ENCODE measurements around the gene SS18L1. TPM values are rescaled to one million over a fixed set of nuclear protein-coding genes. Genes with fewer than 3 reads are reported as not detected.

The SS18L1 gene
- total RNA-seq, 1 experiment from 2014 or later: 28.1 TPM

GRCh38 chr20:62208061-62208794 is 64.7 kb downstream of the SS18L1 start:
- Histone ChIP-seq H3K36me3 (ENCODE audit: control insufficient read depth in 1 of 2, insufficient read depth in 2 of 2, low read length in 2 of 2) (peaks cover 0 to 3% of the 10 kb centered on the region in 2 experiments; a peak in 2 of 4 replicates), H3K9ac (ENCODE audit: low read length) (no peak overlapping the region), H3K27ac (ENCODE audit: low read depth, low read length) (no peak overlapping the region), H3K4me3 (replicated peaks in 1 of 2; ENCODE audit: low read depth in 1 of 2, low read length in 2 of 2) (no peak overlapping the region), H3K27me3 (ENCODE audit: insufficient read depth, low read length) (no peaks in the 10 kb centered on the region), H3K79me2 (ENCODE audit: insufficient read depth, low read length) (no peaks in the 10 kb centered on the region), H3K9me2 (ENCODE audit: insufficient read depth) (no peaks in the 10 kb centered on the region), H3K4me1 (ENCODE audit: control insufficient read depth in 1 of 2, insufficient read depth in 2 of 2, low read length in 2 of 2) (peaks cover 0 to 5% of the 10 kb centered on the region in 2 experiments; a peak in 1 of 4 replicates), H3K4me2 (ENCODE audit: low read length) (no peak overlapping the region), H2AFZ (ENCODE audit: low read depth, low read length, poor library complexity, severe bottlenecking) (no peak overlapping the region), H4K20me1 (ENCODE audit: insufficient read depth) (no peaks in the 10 kb centered on the region), H3K9me3 (ENCODE audit: control insufficient read depth in 1 of 2, insufficient read depth in 1 of 2, low read depth in 1 of 2, low read length in 2 of 2) (no peaks in the 10 kb centered on the region)
- CTCF ChIA-PET: no interaction called here
- RAD21 ChIA-PET (ENCODE audit: low non-redundant PET in 1 of 2, low total read pairs in 2 of 2, uncharacterized antibody in 2 of 2, unreplicated experiment in 2 of 2): no interaction called here
- intact Hi-C loops (cut with micrococcal nuclease): no loop called here
- no peak for TF ChIP-seq YY1 (IDR thresholded peaks at IDR 0.05; ENCODE audit: extremely low read depth, insufficient replicate concordance, low read depth, low read length)
- no peak for TF ChIP-seq POLR2A (IDR thresholded peaks at IDR 0.05; ENCODE audit: borderline replicate concordance, extremely low read depth, insufficient read depth, insufficient read length)
- no peak for TF ChIP-seq RAD21 (IDR thresholded peaks at IDR 0.05; ENCODE audit: low read depth)
- no peak for TF ChIP-seq ZBTB33 (IDR thresholded peaks at IDR 0.05; ENCODE audit: extremely low read depth, insufficient replicate concordance, low read length)
- TF ChIP-seq REST (IDR thresholded peaks at IDR 0.05; ENCODE audit: low read depth): no peak
- TF ChIP-seq EGR1 (IDR thresholded peaks at IDR 0.05; ENCODE audit: low read depth): no peak
- TF ChIP-seq ATF3 (IDR thresholded peaks at IDR 0.05): no peak
- TF ChIP-seq FOSL1 (IDR thresholded peaks at IDR 0.05; ENCODE audit: low read depth): no peak
- no peak for TF ChIP-seq JUND (IDR thresholded peaks at IDR 0.05)
- no peak for TF ChIP-seq EZH2 (IDR thresholded peaks at IDR 0.05)
- TF ChIP-seq CEBPB (IDR thresholded peaks at IDR 0.05; ENCODE audit: low read depth): no peak
- TF ChIP-seq MAX (IDR thresholded peaks at IDR 0.05): no peak
- TF ChIP-seq ELF1 (IDR thresholded peaks at IDR 0.05; ENCODE audit: borderline replicate concordance, low read depth): no peak
- POLR2A ChIA-PET: no interaction called here
- ATAC-seq (no peak), DNase-seq (ENCODE audit: low read depth, low spot score) (no peak)
- no TSS peak for BruUV-seq (replicated peaks)

All from HCT116 (cell line).